Measurements from ENCODE around the gene PRR5. TPM values are rescaled to one million over a fixed set of nuclear protein-coding genes. Genes with fewer than 3 reads are reported as not detected.

Gene PRR5
- total RNA-seq, 1 experiment from 2014 or later: 11.8 TPM

DNA sequence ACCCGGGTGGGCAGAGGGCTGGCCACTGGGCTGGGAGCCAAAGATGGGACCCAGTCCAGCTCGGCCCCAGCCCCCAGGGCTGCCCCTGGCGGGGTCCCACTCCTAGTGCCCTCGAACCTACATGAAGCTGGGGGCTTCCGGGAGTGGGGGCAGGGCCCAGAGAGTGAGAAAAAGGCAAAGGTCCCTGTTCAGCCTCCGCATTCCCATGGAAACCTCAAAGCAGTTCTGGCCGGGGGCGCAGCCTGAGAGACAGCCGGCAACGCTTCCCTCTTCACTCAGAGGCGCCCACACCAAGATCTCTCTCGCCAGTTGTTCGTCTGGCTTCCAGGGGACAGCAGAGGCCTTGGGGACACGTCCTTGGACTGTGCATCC lies 28.0 kb downstream of the PRR5 start:
- no peak overlapping the region for H3K27ac Mint-ChIP-seq
- H3K36me3 Mint-ChIP-seq (ENCODE audit: insufficient read depth in 1 of 3, low read depth in 3 of 3): peaks cover 0 to 3% (median 0%) of the 10 kb centered on the region in 3 experiments; a peak in 1 of 7 replicates
- H4K5ac ChIP-seq (ENCODE audit: insufficient read length, low read depth, low read length): no peak overlapping the region
- no peak overlapping the region for H4K8ac ChIP-seq (replicated peaks; ENCODE audit: insufficient read length, low read depth, low read length)
- H2BK120ac ChIP-seq (ENCODE audit: low read depth, low read length, poor library complexity, severe bottlenecking): no peak overlapping the region
- no peak overlapping the region for H2BK12ac ChIP-seq (ENCODE audit: insufficient read length, low read depth, low read length)
- no peak overlapping the region for H3K14ac ChIP-seq (ENCODE audit: insufficient read depth, low read length)
- no peak overlapping the region for H2BK5ac ChIP-seq (ENCODE audit: insufficient read length, low read length)
- no peak overlapping the region for H3K4me3 Mint-ChIP-seq
- no peak overlapping the region for H2AK5ac ChIP-seq (ENCODE audit: insufficient read length, low read length)
- no peak overlapping the region for H3K18ac ChIP-seq (ENCODE audit: insufficient read length, low read depth, low read length)
- no peaks in the 10 kb centered on the region for H3K4me1 ChIP-seq (ENCODE audit: insufficient read depth, low read length)
- no peak overlapping the region for H3K9ac ChIP-seq (ENCODE audit: extremely low read depth, insufficient read length, low read length)
- peaks cover 0 to 12% of the 10 kb centered on the region in 2 experiments; a peak in 1 of 4 replicates for H3K4me1 Mint-ChIP-seq
- no peaks in the 10 kb centered on the region for H3K9me3 Mint-ChIP-seq
- no peaks in the 10 kb centered on the region for H4K20me1 ChIP-seq (ENCODE audit: control insufficient read depth, insufficient read depth, insufficient read length)
- no peaks in the 10 kb centered on the region for H3K27me3 ChIP-seq (ENCODE audit: insufficient read depth, low read length)
- H3K4me2 ChIP-seq (ENCODE audit: insufficient read depth, insufficient read length, low read length): no peak overlapping the region
- H4K91ac ChIP-seq (ENCODE audit: insufficient read length, low read depth, low read length): no peak overlapping the region
- no peak overlapping the region for H2BK15ac ChIP-seq (ENCODE audit: low read depth, low read length)
- H3K79me2 ChIP-seq (ENCODE audit: insufficient read depth, low read length): no peaks in the 10 kb centered on the region
- DNase-seq: no peak
- no peak overlapping the region for H3K27ac ChIP-seq (ENCODE audit: insufficient read length, low read depth, low read length)
- H3K23ac ChIP-seq (ENCODE audit: insufficient read length, low read depth, low read length): no peak overlapping the region
- H3K9me3 ChIP-seq (ENCODE audit: control insufficient read depth, low read depth, low read length): no peaks in the 10 kb centered on the region
- H3K56ac ChIP-seq (ENCODE audit: insufficient read length, low read depth, low read length): no peak overlapping the region
- H2AFZ ChIP-seq (ENCODE audit: low read length): no peak overlapping the region
- no peak overlapping the region for H3T11ph ChIP-seq (ENCODE audit: low read length)
- H3K23me2 ChIP-seq (ENCODE audit: insufficient read length, low read depth, low read length, poor library complexity, severe bottlenecking): no peaks in the 10 kb centered on the region
- no peaks in the 10 kb centered on the region for H3K79me1 ChIP-seq (ENCODE audit: insufficient read depth, low read depth, low read length, poor library complexity, severe bottlenecking)
- no peaks in the 10 kb centered on the region for H3K27me3 Mint-ChIP-seq (ENCODE audit: low read depth)
- H2BK20ac ChIP-seq (ENCODE audit: low read depth, low read length, poor library complexity, severe bottlenecking): no peak overlapping the region
- H3K4ac ChIP-seq (ENCODE audit: low read depth, low read length): no peak overlapping the region
- WGBS (ENCODE audit: extremely low coverage, insufficient read length, low lambda C conversion rate): no CpG with 5 or more reads among the region's 14 CpGs
- no peak for TF ChIP-seq CTCF (conservative IDR thresholded peaks at IDR 0.05)
